Dermis blood vessel endothelial cell (primary cell): ENCODE results near the gene CREG2. TPM values are rescaled to one million over a fixed set of nuclear protein-coding genes. Genes with fewer than 3 reads are reported as not detected.
"Not testable (repeated sequence)": the region's sequence is repeated elsewhere in the genome, so short reads cannot be mapped to it uniquely, and the experiment has no call there.

Source experiments
- DNase-seq: peaks from one replicate; pipeline ENCODE4 v3.0.0; 2010
- total RNA-seq: library from RNA; depleted of rRNA; stranded (reverse); fragments of >200 nt; gene quantifications from 2 replicates; pipeline ENCODE4 v1.2.3, GENCODE V29; 2014

CREG2 gene
- total RNA-seq, 1 donor from 2014 or later, result 1.0 TPM

DNA sequence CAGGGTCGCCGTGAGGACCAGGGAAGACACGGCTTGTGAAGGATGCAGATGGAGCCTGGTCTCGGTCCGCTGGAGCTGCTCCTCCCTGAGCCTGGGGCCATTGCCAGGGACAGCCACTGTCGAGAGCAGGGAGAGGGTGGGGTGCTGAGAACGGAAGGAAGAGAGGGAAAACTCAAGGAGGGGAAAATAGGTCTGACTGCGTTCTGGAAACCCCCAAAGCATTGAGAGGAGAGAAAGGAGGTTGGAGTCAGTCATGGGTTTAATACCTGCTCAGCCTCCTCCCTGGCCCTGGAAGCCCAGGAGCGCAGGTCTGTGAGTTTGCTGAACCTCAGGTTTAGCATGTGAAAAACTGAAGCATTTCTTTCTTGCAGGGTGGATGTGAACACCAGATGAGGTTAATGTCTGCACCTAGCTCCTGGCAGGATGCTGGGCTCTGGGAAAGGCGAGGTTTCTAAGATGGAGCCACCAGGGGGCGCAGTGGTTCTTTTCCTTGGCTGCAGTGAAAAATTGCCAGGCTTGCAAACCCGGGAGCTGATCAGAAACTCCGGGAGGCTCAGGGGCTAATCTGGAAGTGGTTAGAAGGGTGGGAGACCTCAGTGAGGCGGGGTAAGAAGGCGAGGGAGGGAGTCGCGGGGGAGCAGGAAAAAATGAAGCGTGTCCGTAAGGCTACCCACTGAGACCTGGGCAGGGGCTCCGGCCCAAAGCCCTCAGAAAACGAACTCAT is 45.2 kb downstream of the CREG2 start:
- peak; percentile 88 for DNase-seq

GRCh38 chr2:101341421-101341820 is 45.9 kb downstream of the CREG2 start:
- peak; percentile 19 for DNase-seq

GRCh38 chr2:101340141-101340551 is 47.2 kb downstream of the CREG2 start:
- DNase-seq, result no peak

- DNase-seq, result no peak
Observed at GRCh38 chr2:101339266-101339880, 47.9 kb downstream of the CREG2 start.

- DNase-seq, result peak; percentile 41
Observed at GRCh38 chr2:101337877-101338276, 49.4 kb downstream of the CREG2 start.

DNA sequence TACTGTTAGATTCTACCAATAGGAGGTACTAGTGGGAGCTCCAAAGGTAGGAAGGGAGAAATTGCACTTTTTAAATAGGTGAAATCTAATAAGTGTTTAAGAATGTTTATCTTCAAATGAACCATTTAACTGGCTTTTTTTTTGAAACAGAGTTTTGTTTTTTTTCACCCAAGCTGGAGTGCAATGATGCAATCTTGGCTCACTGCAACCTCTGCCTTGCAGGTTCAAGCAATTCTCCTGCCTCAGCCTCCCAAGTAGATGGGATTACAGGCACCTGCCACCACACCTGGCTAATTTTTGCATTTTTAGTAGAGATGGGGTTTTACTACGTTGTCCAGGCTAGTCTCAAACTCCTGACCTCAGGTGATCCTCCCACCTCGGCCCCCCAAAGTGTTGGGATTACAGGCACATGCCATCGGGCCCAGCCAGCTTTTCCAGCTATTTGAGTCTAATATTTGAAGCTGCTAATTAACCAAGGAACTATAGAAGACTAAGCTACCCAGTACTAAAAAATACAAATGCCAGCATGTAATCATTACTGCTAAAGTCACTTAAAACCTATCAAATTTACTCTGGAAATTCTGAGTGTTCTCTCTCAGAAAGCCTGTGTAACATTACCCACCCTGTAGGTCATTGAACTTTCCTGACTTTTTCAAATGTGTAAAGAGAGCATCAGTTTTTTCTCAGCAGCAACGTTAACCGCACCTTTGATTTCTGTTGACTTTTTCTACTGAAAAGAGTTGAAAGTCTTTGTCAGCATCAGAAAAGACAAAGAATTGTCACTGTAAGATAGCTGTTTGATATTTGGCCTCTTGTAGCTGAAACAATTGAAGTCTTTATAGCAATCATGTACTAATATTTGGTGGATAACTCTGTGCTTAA is 54.2 kb downstream of the CREG2 start:
- no peak for DNase-seq

GRCh38 chr2:101331202-101331601 is 56.1 kb downstream of the CREG2 start:
- DNase-seq, result no peak

GRCh38 chr2:101330253-101330933 is 56.9 kb downstream of the CREG2 start:
- peak; percentile 81 for DNase-seq

GRCh38 chr2:101329026-101329425 is 58.3 kb downstream of the CREG2 start:
- DNase-seq, result no peak

- DNase-seq, result peak; percentile 88
Observed at GRCh38 chr2:101328474-101329007, 58.8 kb downstream of the CREG2 start.

GRCh38 chr2:101327863-101328394 is 59.4 kb downstream of the CREG2 start:
- no peak for DNase-seq

DNA sequence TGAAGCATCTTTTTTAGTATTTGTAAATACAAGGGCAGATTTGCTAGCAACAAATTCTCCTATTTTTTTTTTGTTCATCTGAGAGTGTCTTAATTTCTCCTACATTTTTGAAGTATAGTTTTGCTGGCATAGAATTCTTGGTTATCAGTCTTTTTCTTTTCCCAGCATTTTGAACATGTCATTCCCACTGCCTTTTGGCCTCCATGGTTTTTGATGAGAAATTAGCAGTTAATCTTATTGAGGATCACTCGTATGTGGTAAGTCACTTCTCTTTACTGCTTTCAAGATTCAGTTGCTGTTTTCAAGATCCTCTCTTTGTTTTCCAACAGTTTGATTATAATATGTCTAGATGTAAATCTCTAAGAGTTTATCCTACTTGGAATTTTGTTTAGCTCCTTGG is 61.9 kb downstream of the CREG2 start:
- DNase-seq, result no peak

GRCh38 chr2:101316568-101316967 is 70.7 kb downstream of the CREG2 start:
- DNase-seq, result not testable (repeated sequence)

DNA sequence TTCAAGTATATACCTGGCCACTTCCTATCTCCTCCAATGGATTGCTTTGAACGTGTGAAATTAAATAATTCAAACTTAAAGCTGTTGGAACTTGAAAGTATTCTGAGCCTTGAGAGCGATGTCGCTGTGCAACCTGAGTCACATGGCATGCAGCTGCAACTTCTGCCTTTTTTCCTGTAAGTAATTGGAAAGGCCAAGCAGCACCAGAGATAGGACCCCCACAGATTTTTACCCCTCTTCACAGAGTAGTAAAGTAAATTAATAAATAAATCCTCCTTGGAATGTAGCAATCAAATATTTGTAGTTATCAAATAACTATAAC is 75.6 kb downstream of the CREG2 start:
- no peak for DNase-seq

DNA sequence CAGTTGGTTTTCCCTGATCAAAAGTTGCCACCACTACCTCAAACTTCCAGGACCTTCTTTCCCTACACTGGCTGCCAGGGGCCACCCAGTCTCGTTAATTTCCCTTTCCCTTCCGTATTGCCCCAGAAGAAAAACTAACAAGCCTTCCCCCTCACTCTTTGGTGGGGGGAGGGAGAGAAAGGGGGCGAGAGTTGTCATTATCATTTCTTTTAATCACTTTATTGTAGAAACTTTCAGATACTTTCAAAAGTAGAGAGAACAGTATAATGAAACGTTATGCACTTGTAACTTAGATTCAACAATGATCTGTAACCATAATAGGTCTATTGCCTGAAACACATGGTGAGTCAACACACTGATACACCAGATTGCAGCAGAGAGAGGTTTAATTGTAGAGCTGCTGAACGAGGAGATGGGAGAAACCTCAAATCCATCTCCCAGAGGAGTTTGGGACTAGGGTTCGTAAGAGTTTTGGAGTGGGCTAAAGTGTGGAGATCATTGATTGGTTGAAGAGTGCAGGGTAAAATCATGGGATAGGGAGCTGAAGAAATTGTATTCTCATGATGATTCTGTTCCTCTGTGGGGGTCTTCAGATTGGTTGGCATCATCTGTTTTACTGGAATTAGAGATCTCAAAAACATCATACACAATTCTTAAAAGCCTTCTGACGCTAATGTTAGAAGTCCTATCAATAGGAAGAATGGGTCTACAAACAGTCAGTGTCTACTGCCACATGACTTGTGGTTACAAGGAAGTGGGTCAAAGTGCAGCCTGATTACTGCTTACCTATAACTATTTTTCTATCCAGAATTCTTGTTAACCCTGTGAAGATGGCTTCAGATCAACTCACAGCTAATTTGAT is 76.2 kb downstream of the CREG2 start:
- no peak for DNase-seq

GRCh38 chr2:101310090-101310833 is 77.0 kb downstream of the CREG2 start:
- DNase-seq, result no peak

- peak; percentile 95 for DNase-seq
Observed at GRCh38 chr2:101308432-101309210, 78.7 kb downstream of the CREG2 start, which contains the start of gene RNF149. Gene RNF149 (minus strand): TSS chr2:101308701. CDS start chr2:101308588, 113 bp downstream.

- peak; percentile 34 for DNase-seq
Observed at GRCh38 chr2:101307950-101308431, 79.3 kb downstream of the CREG2 start.

DNA sequence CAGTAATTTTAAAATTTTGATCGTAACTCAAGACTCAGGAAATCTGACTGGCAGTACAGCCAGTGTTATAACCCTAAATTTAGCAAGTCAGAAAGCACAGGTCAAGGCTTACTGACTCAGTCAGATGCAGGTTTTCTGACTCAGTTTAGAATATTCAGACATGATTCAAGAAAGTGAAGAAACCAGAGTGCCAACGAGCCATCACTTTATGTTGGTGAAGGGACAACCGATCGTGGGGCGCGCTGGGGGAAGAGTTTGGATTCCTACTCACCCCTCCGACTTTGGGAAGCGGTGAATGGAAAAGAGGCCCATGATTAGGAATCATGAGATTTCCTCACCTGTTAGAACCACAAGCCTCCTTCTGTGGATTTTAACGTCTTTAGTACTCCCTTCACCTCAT is 79.8 kb downstream of the CREG2 start:
- DNase-seq, result peak; percentile 23
